Right kidney (tissue), 9 donors: ENCODE results near the gene IPO9.

ENCODE experiments used
- DNase-seq: peaks from one replicate; pipeline ENCODE4 v3.0.0-alpha.2; 2016
- long read RNA-seq, 8 donors: transcript quantifications; one replicate each; lab custom pipeline, GENCODE V29; 2026

Gene IPO9
- long read RNA-seq, donor 1, full-length matches to known transcripts = 1 of 7 reads
- long read RNA-seq, donor 1, partial matches to known transcripts = 6 of 7 reads
- long read RNA-seq, donor 1, other reads (novel, unspliced or antisense) = 0 of 7 reads
- long read RNA-seq, donor 2, partial matches to known transcripts = 7 of 7 reads
- long read RNA-seq, donor 2, other reads (novel, unspliced or antisense) = 0 of 7 reads
- long read RNA-seq, donor 3, full-length matches to known transcripts = 1 of 6 reads
- long read RNA-seq, donor 3, partial matches to known transcripts = 5 of 6 reads
- long read RNA-seq, donor 3, other reads (novel, unspliced or antisense) = 0 of 6 reads
- long read RNA-seq, donor 4, full-length matches to known transcripts = 3 of 24 reads
- long read RNA-seq, donor 4, partial matches to known transcripts = 21 of 24 reads
- long read RNA-seq, donor 4, other reads (novel, unspliced or antisense) = 0 of 24 reads
- long read RNA-seq, donor 5, full-length matches to known transcripts = 6 of 6 reads
- long read RNA-seq, donor 5, partial matches to known transcripts = 0 of 6 reads
- long read RNA-seq, donor 5, other reads (novel, unspliced or antisense) = 0 of 6 reads
- long read RNA-seq, donor 6, full-length matches to known transcripts = 1 of 1 reads
- long read RNA-seq, donor 6, partial matches to known transcripts = 0 of 1 reads
- long read RNA-seq, donor 6, other reads (novel, unspliced or antisense) = 0 of 1 reads
- long read RNA-seq, donor 7, full-length matches to known transcripts = 1 of 28 reads
- long read RNA-seq, donor 7, partial matches to known transcripts = 27 of 28 reads
- long read RNA-seq, donor 7, other reads (novel, unspliced or antisense) = 0 of 28 reads
- long read RNA-seq, donor 8, full-length matches to known transcripts = 3 of 3 reads
- long read RNA-seq, donor 8, partial matches to known transcripts = 0 of 3 reads
- long read RNA-seq, donor 8, other reads (novel, unspliced or antisense) = 0 of 3 reads

DNA sequence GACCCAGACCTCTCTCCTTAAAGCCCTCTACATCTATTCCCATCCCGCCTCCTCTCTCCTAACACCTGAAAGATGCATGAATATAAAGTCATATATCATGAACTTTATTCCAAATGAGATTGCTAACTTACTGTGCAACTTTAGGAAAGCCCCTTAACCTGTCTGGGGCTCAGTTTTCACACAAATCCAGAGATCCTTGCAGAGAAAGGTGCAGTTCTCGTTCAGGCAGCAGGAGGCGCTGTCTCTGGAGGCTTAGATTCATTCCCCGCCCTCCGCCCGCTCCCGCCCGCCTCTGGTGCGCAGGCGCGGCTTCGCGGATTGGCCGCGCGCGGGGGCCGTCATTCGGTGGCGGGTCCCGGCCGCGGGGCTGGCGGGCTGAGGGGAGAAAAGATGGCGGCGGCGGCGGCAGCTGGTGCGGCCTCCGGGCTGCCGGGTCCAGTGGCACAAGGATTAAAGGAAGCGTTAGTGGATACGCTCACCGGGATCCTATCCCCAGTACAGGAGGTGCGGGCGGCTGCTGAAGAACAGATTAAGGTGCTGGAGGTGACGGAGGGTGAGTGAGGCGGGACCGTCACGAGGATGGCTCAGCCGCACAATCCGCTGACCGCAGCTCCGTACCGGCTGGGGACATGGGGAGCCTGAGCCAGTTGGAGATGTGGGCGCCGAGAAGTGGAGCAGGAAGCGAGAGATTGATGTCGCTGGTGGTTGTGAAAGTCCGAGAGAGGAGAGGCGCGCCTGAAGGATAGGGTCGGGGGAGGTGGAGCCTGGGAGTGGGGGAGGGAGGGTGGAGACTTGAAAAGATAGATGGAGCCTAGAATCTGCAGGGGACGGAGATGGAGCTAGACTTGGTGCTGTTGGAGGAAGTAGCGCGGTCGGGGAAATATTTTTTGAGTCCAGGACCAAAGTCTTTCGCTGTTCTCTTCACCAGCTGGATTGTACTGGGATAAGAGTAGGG, at the start of gene IPO9:
TSS of gene IPO9 (plus strand) at position 338 of the 955 bp plus-strand sequence. CDS start at position 391, 53 bp downstream.
- peak; percentile 92 for DNase-seq

DNA sequence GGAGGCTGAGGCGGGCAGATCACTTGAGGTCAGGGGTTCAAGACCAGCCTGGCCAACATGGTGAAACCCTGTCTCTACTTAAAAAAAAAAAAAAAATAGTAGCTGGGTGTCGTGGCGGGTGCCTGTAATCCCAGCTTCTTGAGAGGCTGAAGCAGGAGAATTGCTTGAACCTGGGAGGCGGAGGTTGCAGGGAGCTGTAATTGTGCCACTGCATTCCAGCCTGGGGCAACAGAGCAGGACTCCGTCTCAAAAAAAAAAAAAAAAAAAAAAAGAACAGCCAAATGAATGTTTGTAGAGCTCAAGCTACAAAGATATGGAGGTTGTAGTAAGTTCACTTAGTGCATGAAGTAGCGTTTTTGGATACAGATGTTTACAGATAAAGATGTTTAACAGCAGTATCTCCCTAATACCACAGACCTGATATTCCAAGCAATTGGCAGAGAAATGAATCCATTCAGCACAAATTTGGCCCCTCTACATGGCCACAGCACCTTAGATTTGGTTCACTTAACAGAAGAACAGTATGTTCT, 49.5 kb upstream of the IPO9 start:
- no peak for DNase-seq

GRCh38 chr1:201780952-201781351, 48.0 kb upstream of the IPO9 start:
- DNase-seq = no peak

DNA sequence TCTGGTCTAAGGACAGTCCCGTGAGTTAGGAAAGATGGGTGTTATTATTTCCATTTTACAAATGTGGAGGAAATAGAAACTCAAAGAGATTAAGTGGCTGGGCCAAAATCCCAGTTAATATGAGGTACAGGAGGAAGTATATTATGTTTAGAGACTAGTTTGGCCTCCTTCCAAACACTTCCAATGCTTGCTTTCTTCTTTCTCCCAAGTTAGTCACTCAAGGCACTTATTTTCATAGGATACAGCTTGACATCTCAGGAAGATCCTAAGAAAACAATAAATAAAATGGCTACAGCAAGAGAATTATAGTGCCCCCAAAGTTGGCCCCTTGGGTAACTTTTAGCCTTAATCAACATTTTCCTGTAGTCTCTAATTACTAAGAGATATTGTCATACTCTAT, 47.5 kb upstream of the IPO9 start:
- DNase-seq = no peak

DNA sequence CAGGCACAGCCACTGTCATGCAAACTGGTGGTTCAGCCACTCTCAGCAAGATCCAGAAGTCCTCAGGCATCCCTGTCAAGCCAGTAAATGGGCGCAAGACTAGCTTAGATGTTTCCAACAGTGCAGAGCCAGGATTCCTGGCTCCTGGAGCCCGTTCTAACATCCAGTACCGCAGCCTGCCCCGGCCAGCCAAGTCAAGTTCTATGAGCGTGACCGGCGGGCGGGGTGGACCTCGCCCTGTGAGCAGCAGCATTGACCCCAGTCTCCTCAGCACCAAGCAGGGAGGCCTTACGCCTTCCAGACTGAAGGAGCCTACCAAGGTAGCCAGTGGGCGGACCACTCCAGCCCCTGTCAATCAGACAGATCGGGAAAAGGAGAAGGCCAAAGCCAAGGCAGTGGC, 46.6 kb upstream of the IPO9 start:
- DNase-seq = no peak

DNA sequence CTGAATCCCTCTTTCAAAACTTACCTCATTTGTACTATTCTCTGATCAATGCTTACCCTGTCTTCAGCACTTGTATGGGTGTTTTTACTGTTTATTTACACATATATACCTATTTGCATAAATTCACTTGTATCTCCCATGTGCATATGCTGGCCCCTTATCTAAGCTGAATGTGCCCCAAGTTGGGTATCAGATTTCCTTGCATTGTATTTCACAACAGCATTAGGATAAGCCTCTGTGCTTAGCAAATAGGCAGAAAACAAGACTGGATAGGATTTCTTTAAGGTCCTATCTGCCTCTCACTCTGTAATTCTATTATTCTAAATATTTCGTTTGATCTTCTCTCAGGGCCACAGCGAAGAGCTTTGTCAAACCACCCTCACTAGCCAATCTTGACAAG, 45.9 kb upstream of the IPO9 start:
- DNase-seq = no peak

- no peak for DNase-seq
Measured at GRCh38 chr1:201783572-201783971, 45.4 kb upstream of the IPO9 start.

DNA sequence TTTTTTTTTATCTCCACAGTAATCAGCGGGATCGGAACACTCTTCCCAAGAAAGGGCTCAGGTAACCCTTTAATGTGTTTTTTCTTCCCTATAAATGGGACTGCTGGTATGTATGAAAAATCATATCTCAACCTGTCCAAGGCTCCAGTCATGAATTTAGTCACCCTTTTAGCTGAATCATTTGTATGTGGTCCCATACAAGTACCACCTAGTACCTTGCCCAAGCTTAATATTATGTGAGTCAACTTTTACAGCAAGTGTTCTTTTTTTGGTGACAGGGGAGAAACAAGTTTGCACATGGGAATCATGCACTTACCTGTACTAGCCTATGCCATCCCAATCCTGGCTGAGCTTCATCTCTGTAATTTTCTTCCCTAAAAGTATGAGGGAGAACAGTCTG, 43.7 kb upstream of the IPO9 start:
- DNase-seq = no peak

DNA sequence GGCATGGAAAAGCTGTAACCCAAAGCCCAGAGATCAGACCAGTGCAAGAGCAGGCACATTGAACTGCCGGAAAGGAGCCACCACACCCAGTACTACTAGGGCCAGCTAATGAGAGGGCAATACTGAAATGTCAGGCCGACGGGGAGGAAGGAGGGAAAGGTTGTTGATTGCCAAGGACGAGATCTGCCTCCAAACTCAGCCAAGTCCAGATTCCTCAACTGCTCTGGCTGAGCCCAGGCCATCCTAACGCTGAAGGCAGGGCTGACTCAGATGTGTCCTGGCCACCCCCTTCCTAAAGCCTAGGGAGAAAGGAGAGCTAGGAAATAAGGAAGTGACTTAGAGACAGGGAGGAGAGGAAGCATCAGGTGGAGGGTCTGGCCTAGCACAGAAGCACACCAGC, 42.1 kb upstream of the IPO9 start:
- DNase-seq = no peak

DNA sequence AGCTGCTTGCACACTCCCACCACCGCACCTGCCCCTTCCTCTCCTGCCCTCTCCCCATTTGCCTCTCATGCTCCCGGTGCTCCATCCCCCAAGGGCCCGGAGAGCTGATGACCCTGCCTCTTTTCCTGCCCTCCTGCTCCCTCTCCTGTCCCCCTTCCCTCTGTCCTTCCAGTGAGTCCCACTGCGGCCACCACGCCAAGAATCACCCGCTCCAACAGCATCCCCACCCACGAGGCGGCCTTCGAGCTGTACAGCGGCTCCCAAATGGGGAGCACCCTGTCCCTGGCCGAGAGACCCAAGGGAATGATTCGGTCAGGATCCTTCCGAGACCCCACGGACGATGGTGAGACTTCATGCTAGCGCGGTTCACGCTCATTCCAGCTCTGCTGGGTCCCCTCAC, 40.7 kb upstream of the IPO9 start:
- DNase-seq = no peak

GRCh38 chr1:201789245-201789644, 39.7 kb upstream of the IPO9 start:
- DNase-seq = no peak

DNA sequence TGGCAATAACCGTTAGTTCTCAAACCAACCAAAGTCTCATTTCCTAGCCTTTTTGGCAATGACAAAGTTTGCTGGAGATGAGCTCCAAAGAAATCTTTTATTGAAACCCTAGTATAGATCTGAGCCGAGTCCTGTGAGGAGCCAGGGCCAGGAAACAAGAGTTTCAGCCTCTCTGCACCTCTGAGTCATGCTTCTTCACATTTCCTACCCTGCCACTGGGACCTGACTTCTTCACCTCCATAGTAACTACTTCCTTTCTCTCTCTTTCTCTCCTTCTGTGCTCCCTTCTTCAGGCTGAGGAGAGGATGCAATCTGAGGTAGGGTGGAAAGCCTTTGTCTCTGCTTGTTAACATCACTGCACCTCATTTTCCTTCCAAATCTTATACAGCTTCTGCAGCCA, 38.7 kb upstream of the IPO9 start:
- DNase-seq = no peak

DNA sequence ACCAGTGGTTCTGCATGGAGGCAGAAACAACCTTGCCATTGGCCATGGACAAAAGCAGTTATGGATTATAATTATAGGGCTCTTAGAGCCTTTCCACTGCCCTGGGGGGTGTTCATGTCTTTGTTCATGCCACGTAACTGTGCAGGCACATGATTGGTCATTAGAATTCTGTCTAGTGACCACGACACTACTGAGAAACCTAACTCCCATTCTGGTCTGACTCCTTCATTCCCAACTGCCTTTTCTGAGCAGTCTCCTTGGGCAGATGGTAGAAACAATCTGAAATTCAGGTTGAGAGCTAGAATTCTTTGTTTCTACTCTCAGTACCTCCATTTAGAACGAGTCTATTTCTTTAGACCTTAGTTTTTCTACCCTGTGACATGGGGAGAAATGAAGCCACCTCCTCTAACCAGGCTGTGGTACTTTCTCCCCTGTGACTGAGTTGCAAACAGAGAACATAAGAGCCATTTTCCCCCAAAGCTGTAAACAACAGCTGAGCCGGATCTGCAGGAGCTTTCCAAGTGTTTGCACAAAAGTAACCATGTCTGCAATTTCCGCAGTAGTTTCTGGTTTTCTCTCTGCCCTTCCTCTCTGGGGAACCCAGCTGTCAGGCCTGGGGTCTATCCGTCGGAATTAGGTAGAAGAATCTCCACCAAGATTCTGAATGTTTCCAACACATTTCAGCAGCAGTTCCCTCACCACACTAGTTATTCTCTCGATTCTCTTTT, 37.7 kb upstream of the IPO9 start:
- DNase-seq = no peak

- peak; percentile 34 for DNase-seq
Measured at GRCh38 chr1:201791779-201792173, 37.2 kb upstream of the IPO9 start.

DNA sequence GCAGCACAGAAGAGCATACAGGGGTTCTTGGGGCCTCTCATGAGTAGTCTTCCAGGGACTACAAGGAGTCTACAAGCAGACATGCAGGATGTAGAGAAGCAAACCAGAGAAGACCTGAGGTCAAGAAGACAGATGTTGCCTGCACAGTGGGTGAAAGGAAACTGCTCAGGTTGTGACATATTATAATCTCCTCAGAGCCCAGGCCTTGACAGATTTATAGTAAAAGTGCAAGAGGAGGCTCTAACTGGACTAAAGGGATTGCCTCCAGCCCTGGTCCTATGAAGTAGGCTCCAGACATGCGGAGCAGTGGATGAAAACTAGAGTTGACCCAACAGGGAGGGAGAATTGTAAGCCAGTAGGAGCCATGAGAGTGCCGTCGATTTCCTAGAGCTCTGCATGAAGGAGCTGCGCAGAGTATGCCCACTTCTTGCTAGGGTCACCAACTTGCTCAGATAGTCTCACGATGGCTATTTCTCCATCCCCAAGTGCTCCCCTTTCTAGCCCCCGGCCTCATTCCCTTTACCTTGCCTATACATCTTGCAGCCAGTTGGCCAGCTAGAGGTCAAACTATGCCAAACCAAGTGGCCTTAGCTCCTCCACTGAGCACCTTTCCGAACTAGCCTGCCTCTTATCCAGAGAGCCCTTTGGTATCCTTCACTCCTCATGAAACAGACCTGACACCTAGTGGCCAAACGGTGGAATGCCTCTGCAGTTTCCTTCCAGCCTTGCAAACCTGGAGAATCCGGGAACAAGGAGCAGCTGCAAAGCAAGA, 36.2 kb upstream of the IPO9 start:
- peak; percentile 51 for DNase-seq

- no peak for DNase-seq
Measured at GRCh38 chr1:201793306-201793925, 35.5 kb upstream of the IPO9 start.

DNA sequence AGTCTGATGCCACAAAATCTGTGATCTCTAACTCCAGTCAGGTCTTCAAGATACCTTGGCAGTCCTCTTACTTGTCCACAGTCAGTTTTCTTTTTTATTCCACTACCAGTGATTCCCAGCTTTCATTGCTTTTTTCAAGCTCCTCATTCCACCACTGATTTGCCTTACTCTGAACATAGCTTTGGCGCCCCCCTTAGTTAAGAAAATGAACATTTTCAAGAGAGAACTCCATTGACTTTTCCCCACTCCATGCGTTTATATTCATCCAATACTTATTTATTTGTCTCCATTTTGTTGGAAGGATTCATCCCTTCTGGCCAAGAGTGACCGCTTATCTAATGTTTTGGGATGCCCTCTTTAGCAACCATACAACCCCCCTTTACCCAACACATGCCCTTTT, 33.9 kb upstream of the IPO9 start:
- DNase-seq = no peak

DNA sequence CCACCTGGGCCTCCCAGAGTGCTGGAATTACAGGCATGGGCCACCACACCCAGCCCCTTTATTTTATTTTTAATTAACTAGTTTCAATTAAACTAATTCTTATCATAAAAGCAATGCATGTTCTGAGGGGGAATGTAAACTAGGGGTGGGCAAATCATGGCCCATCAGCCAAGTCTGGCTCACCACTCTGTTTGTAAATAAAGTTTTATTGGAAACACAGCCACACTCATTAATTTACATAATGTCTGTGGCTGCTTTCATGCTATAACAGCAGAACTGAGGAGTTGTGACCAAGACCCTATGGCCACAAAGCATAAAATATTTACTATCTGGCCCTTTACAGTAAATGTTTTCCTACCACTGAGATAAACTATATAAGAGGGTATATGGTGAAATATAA, 28.7 kb upstream of the IPO9 start:
- no peak for DNase-seq

DNA sequence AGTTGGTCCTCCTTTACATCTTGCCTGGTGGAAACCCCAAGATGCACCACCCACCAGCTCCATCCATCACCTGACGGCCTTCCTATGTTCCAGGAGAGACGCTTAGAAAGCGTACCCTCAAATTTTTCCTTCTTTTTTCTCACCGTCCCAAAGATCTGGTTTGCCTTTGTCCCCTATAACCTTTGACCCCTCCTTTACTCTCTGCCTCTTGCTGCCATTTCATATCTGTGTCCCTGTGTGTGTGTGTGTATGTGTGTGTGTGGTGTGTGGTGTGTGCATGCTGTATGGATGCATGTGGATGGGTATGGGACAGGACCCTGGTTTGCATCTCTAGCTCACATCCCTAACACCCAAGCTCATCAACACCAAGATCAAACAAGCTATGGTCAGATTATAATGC, 22.2 kb upstream of the IPO9 start:
- no peak for DNase-seq
